Suppressor macrophage treated with lipopolysaccharide for 4 hours (primary cell): ENCODE results near the gene SBF2.

Experiments used
- DNase-seq: peaks from one replicate; pipeline ENCODE4 v3.0.0-alpha.2; 2020

The SBF2 gene

DNA sequence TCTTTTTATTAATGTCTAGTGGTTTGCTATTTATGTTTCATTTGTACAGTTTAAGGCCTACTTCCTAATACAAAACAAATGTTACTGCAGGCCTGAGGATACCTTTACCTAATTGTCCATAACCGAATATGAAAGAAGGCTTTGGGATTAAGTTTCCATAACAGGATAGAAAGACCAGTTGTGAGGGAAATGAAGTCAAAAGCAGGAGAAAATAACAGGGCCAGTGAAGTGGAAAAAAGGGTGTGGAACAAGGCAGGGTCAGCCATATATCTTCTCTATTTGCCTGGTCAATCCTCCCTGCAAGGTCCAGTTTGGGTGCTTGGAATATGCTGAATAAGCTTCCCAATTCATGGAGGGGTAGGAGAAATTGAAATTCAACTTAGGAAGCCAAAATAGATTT, 418.6 kb downstream of the SBF2 start:
- DNase-seq, result no peak

- no peak for DNase-seq
These were observed 419.6 kb downstream of the SBF2 start for GRCh38 chr11:9874466-9874865.

DNA sequence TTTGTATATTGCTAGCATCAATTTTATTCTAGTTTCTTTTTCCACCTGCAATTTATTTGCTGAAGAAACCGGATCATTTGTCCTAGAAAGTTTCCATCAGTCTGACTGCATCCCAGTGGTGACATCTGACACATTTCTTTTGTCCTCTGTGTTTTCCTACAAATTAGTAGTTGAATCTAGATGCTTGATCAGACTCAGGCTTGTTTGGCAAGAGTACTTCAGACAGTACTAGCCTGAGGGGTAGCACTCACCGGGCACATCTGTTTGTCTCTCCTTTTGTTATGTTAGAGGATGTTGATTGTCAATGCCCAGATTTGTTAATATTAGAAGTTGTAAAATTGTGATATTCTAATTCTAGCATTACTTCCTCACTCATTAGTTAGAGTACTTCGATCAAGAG, 425.4 kb downstream of the SBF2 start:
- DNase-seq, result no peak

DNA sequence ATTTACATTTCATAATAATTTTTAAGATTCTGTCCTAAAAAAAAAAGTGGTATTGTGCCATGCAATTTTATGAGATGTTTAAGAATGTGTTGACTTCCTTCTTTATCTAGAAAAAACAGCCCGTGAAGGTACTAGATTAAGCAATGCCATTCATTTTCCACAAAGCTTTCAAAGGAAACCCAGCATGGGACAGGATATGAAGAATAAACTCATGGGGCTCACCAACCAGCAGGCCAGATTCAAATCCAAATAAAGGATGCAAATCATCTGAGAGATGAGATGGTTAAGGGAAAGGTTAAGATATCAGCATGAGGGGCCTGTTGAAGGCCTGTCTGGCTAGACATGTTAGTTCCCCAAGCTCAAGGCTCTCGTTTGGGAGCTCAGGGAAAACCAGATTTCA, 431.0 kb downstream of the SBF2 start:
- DNase-seq, result no peak

- peak; percentile 76 for DNase-seq
These were observed 431.9 kb downstream of the SBF2 start for GRCh38 chr11:9861860-9862725.

- DNase-seq, result no peak
These were observed 434.3 kb downstream of the SBF2 start for GRCh38 chr11:9859554-9860305.

- no peak for DNase-seq
These were observed 435.2 kb downstream of the SBF2 start for GRCh38 chr11:9858822-9859221.

DNA sequence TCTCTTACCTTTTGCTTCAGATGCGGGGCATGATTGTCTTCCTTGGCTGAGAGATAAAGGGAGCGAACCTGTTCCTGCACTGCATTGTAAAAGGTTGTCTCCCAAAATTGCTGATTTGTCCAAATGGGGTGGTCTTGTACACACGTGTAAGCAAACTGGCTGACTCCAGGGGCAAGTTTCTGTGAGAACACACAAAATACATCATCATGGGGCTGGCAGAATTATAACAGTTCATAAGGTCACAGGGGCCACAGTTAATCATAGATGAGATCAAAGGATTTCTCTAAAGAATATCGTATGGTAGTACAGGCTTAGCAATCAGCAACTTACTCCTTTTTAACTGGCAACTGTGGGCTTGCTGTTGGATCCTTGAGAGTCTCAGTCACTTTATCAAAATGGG, 435.8 kb downstream of the SBF2 start:
- DNase-seq, result no peak

GRCh38 chr11:9855579-9856287, 438.3 kb downstream of the SBF2 start:
- no peak for DNase-seq

DNA sequence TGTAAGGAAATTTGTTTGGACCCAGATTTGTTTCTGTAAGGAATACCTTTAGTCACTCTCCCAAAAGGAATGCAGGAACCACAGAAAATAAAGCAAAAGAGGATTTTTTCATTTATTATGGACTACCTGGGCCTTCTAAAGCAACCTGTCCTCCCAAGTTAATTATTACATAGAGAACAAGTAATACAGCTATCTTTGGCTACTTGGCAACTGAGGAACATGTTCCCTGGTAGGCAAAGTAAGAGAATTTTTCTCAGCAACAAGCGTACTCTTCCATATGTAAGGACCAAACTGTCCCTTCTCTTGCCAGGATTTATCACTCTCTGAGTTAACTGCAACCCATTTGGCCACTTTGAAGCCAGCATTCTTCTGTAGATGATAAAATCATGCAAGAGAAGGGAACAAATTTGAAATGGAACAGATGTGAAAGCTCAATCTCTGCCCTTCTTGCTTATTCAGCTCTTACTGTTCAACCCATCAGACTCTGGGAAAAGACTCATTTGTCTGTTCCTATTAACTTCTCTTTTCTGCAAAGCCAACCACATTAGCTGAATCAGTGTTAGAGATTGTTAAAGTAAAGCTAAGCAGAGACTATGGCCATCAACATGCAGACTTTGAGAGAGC, 440.0 kb downstream of the SBF2 start:
- no peak for DNase-seq

GRCh38 chr11:9852465-9852864, 441.6 kb downstream of the SBF2 start:
- DNase-seq, result no peak

DNA sequence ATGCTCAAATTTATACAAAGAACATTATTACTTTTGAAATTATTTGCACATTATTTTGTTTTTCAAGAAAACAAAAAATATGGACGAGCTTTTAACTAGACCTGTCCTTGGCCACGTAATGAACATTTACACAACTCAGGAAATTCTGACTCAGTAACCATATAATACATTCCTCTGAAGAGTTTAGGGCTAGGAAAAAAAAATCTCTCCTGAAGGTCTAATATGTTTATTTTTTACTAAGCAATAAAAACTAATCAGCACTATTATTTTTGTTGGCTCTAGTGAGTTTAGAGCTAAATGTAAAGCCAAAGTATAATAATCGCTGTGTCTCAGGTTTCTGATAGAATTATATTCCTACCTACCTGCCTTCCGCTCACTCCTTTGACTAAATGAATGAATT, 442.7 kb downstream of the SBF2 start:
- no peak for DNase-seq

DNA sequence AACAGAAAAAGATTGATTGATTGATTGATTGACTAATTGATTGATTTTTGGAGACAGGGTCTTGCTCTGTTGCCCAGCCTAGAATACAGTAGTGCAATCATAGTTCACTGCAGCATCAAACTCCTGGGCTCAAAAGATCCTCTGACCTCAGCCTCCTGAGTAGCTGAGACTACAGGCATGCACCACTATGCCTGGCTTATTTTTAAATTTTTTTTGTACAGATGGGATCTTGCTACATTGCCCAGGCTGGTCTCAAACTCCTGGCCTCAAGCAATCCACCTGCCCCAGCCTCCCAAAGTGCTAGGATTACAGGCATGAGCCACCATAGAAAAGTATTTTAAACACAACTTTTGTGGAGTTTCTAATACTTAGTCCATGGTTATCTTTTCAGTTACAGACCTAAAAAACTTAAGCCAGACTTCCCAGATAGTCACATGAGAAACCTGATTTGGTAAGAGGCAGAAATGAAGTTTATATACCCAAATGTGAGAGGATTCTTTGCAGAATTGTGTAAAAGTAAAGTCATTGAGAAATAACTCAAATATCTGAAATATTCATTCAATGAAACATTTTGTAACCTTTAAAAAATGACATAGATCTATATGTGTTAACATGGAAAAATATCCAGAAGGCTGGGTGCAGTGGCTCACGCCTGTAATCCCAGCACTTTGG, 443.7 kb downstream of the SBF2 start:
- no peak for DNase-seq

DNA sequence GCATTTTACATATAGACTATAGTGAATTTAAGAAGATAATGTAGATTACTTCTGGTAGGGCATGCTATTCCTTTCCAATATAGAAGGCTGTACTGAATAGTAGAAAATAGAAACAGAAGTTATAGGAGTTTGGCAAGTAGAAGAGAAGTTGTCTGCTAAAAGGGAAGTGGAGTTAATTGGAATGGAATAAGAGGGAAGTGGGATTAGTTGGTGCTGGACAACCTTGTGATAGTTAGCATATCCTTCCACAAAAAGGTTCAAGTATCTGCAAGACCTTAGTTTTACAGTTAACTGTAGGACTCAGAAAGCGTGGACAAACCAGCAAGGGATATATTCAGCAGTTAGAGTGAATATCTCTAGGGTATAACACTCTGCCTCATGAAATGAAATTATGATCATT, 444.6 kb downstream of the SBF2 start:
- DNase-seq, result peak; percentile 49

DNA sequence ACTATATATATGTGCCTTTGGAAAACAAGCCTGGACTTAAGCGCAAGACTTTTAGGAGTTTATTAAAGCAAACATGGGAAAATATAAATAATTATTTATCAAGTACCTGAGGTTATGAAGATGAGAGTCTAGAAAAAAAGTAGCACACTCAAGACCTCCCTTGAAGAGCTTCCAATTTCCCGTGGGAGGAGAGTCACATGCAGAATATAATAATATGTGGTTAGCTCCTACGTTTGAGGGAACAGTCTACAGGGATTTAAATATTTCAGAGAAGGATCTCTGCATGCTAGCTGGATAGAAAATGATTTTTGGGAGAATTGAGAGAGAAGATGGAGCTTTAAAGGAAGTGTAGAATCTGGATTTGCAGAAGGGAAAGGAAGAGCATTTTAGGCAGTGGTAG, 446.4 kb downstream of the SBF2 start:
- no peak for DNase-seq

GRCh38 chr11:9842923-9843322, 451.1 kb downstream of the SBF2 start:
- DNase-seq, result no peak

DNA sequence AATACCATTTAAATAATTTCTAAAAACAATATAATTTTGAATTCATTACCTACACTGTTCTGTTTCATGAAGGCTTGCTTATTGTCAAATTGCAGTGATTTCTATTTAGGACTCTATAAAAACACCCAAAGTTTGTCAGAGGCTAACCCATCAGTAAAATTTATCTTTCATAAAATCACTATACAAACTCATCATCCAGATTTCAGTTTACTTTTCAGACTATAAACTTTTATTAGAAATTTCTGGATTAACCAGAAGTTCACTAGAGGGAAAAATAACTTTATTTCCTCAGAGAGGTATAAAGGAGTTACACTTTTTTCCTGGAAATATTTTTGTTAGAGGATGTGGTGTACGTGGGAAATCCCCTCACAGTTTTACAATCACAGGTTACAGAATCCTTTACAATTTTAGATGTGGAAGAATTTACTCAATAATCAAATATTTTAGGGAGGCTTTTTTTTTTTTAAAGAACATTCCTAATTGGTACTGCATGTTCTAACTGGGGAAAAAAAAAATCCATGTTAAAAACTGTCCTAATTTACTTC, 453.5 kb downstream of the SBF2 start:
- DNase-seq, result no peak

DNA sequence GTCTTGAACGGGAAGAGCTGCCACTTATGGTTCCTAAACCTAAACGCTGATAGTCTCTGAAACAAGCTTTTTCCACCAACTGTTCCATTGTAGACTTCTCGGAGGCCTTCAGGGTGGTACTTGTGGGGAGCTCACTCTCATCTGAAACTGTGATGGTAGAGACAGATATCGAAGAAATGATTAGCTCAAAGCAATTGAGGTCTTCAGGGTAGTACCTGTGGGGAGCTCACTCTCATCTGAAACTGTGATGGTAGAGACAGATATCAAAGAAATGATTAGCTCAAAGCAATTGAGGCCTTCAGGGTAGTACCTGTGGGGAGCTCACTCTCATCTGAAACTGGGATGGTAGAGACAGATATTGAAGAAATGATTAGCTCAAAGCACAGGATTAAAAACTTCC, 454.5 kb downstream of the SBF2 start:
- no peak for DNase-seq

DNA sequence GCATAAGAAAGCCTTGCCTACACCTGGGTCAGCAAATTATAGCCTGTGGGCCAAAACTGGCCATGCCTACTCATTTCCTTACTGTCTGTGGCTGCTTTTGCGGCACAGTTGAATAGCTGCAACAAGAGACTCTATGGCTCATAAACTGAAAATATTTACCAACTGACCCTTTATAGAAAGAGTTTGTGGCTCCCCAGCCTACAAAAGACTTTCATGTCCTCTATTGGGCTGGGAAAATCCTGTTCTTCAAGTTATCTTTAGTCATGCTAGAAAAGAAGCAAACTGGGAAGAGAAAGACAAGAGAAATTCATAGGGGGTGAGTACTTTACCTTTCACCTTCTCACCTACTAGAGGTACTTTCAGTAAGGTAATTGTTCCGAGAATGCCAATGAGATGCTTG, 455.1 kb downstream of the SBF2 start:
- no peak for DNase-seq

DNA sequence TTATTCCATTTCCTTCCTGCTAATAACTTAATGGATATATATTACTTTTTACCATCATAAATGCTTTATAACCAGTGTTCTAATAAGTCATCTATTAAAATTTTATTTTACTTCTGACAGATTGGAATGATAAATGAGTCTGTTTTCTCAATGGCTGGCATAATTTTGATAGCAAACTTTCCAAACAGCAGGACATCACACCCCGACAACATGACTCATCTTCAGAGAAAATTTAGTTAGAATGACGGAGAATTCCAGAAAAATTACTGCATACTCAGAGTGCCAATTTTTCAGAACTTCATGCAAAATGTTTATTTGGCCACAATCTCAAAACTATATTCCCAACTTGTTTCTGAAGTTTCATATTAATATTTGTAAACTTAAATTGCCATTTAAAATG, 455.8 kb downstream of the SBF2 start:
- no peak for DNase-seq

- DNase-seq, result no peak
These were observed 459.7 kb downstream of the SBF2 start for GRCh38 chr11:9834291-9834690.

DNA sequence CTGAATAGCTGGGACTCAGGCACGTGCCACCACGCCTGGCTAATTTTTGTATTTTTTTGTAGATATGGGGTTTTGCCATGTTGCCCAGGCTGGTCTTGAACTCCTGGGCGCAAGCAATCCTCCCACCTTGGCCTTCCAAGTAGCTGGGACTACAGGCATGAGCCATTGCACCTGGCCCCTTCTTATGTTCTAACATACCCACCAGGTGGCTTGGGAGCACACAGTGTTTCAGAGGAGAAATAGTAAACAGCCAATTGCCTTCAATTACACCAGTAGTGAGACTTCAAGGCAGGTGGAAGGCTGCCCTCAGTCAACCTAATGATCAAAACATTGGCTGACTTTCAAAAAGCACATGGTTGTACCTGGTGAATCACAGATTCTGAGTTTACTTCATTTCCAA, 462.9 kb downstream of the SBF2 start:
- no peak for DNase-seq
